ENCODE data around the gene CORO6.

Gene CORO6

GRCh38 chr17:29565643-29566472 lies 56.9 kb downstream of the CORO6 start:
- no peak for DNase-seq (ENCODE audit: low read depth in 2 of 2)

Data from activated CD8-positive, alpha-beta memory T cell treated with anti-CD3 and anti-CD28 coated beads for 4 hours (primary cell).